DMS79 (cell line): ENCODE data around the gene GMNC.
"Not testable (repeated sequence)": the region's sequence is repeated elsewhere in the genome, so short reads cannot be mapped to it uniquely, and the experiment has no call there.

Experiments used
- DNase-seq: peaks from one replicate; lab custom pipeline; 2025; lab: John Stamatoyannopoulos, UW

The GMNC gene

GRCh38 chr3:190862209-190863118, at the start of gene GMNC:
TSS of gene GMNC (minus strand) at chr3:190862694. CDS start at chr3:190862615, 79 bp downstream.
- DNase-seq: no peak

DNA sequence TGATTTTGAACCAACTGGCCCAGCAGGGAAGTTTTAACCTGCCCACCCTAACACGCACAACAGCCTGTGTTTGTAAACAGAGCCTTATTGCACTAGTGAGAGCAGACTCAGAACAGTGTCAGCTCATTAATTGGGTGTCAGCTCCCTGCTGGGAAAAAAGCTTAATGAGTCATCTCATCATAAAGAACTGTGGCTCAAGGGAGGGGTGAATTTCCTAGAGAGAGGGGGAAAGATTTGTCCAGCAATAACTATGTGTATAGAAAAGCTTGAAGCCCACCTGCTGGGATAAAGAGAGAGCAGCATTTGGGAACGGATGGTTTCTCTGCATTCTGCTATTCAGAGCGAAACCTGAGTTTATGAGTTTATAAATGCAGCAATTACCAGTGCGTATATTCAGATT, 48.9 kb upstream of the GMNC start:
- no peak for DNase-seq

- DNase-seq: no peak
These were observed 47.4 kb upstream of the GMNC start for GRCh38 chr3:190909908-190910307.

DNA sequence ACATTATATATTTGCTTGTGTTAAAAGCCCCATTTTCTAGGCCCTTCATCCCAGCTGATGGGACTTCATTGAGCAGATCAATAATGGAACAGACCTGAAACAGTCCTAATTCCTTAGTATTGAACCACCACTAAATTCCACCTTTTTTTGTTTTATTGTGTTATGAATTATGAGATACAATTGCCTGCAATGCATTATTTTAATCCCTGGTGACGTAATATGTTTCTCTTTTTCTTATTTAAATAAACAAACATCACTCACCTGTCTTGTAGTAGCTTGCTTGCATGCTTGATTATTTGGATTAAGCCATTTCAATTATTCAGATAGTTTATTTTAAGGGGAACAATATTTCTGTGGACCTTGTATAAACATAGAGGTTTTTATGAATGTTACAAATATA, 40.7 kb upstream of the GMNC start:
- DNase-seq: no peak

- DNase-seq: no peak
These were observed 39.8 kb upstream of the GMNC start for GRCh38 chr3:190902292-190902691.

GRCh38 chr3:190892395-190892902, 30.0 kb upstream of the GMNC start:
- DNase-seq: no peak

- DNase-seq: no peak
These were observed 24.5 kb upstream of the GMNC start for GRCh38 chr3:190886945-190887344.

GRCh38 chr3:190883973-190884832, 21.7 kb upstream of the GMNC start:
- DNase-seq: no peak

GRCh38 chr3:190883141-190883540, 20.6 kb upstream of the GMNC start:
- no peak for DNase-seq

DNA sequence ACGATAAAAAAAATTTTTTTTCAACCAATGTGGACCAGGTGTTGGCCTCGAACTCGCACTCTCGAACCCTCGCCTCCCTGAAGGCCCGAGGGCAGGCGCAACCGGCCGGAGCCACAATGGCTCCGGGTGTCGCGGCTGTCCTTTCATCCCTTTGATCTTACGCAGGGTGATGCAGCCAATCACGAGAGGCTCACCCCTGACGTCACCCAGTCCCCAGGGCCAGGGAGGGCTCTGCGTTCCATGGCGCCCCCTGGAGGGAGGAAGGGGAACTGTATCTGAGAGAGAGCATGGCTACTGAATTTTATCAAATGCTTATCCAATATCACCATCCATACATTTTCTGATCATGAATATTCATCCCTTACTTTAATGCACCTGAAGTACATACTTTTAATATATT, 15.4 kb upstream of the GMNC start:
- no peak for DNase-seq

GRCh38 chr3:190876433-190876832, 13.9 kb upstream of the GMNC start:
- not testable (repeated sequence) for DNase-seq

DNA sequence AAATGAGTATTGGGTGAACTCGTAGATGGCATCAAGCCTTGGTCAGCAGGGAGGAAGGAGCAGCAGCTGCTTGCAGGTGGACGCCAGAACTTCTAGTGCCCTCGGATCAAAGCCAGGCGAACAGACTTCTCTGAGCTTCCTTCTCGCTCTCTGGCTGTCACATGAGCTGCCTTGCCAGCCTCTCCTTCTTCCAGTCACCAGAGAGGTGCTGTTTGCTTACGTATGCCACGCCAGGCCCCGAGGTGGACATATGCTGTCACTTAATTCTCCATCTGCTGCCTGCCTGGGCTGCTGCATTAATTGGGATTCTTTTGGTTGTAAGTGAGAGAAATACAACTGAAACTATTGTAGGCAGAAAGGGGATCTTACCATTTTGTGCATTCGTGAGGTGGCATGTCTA, 12.6 kb upstream of the GMNC start:
- DNase-seq: not testable (repeated sequence)

DNA sequence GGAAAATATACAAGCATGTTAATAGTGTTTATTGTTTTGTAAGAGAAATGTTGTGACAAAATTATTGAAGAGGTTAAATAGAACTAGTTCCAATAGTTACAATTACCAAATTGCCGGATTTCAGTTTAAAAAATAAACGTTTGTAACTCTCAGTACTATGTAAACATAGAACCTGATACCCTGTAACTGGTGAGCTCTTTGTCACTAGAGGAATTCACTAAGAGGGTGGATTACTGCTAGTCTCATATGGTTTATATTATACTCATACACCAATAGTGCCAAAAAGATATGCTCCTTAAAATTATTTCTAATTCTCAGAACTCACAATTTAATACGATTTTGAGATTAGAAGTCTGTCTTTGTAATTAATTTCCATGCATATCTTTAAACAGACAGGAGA, 7.6 kb upstream of the GMNC start:
- no peak for DNase-seq

DNA sequence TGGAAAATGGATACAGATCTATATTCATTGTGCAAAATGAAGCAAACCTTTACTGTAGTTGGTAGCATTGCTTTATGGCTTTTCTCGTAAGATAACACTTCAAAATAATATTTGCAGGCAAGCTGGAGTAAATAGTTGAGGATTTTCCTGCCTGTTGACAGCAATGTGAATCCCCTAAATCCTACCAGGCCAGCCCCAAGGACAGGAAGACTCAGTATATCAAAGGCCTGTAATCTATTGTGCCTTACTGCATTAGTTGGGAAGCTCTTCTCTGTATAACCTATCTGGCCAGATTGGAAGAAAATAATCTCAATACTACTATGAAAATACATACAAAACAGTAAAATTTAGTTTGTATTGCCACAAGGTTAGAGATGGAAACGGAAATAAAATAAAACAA, 4.6 kb upstream of the GMNC start:
- no peak for DNase-seq

GRCh38 chr3:190865828-190866227, 3.3 kb upstream of the GMNC start:
- DNase-seq: no peak

- no peak for DNase-seq
These were observed 2.9 kb upstream of the GMNC start for GRCh38 chr3:190865419-190865818.

- no peak for DNase-seq
These were observed 1.5 kb upstream of the GMNC start for GRCh38 chr3:190864002-190864401.

DNA sequence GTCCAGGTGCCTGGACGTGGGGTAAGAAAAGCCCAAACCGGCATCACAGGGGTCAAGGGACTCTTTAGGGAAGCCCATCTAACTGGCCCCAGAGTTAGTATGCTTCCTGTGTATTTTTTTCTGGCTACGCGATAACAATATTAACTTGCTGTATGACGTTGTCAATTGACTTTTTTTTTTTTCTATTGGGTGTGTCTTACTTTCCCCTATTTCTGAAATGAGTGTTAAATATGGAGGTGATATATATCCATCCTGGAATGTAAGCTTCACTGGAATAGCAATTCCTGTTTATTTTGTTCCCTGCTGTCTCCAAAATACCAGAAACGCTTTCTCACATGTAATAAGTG, 598 bp upstream of the GMNC start:
- no peak for DNase-seq

GRCh38 chr3:190860521-190860920, 2.0 kb downstream of the GMNC start:
- no peak for DNase-seq

- no peak for DNase-seq
These were observed 7.3 kb downstream of the GMNC start for GRCh38 chr3:190855151-190855550.

DNA sequence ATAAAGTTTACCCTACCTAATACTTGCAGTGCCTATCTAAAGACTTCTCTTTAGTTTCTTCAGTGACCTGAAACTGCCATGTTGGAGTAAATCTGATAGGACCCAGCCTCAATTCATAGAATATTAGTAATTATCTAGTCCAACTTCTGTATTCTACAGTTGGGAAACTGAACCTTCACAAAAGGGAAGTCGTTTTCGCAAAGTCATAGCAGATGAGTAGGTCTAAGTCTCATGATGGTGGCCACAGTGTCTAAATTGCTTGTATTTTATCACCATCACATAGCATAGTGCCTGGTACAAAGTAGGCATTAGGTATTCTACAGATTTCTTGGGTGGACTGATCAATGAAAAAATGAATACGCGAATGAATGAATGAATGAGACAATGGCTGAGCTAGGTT, 8.4 kb downstream of the GMNC start:
- no peak for DNase-seq

GRCh38 chr3:190853464-190853863, 9.0 kb downstream of the GMNC start:
- DNase-seq: no peak

- DNase-seq: no peak
These were observed 12.9 kb downstream of the GMNC start for GRCh38 chr3:190849607-190850006.
